Panc1 (cell line): Measurements from ENCODE around the gene AGBL1. TPM values are rescaled to one million over a fixed set of nuclear protein-coding genes. Genes with fewer than 3 reads are reported as not detected.

Source experiments
- ATAC-seq: fragments of 200-7000 bp; cut with Tn5 transposase; 2 replicates; pipeline ENCODE4 v1.9.1; 2020; ENCODE audit warnings: mild to moderate bottlenecking, moderate library complexity
- BruUV-seq: library from RNA; stranded (reverse); fragments of 400-500 nt; replicated peaks from 2 replicates; lab custom pipeline; 2021; lab: Mats Ljungman, UMichigan
- CTCF ChIA-PET: fragments of 300-600 bp; sonication (Branson Sonifier 250); formaldehyde crosslinking; loops from one replicate; lab custom pipeline; 2022; ENCODE audit warnings: antibody characterized with exemption; lab: Charles Lee
- POLR2A ChIA-PET: fragments of 300-600 bp; sonication (Branson Sonifier 250); formaldehyde crosslinking; loops from one replicate; lab custom pipeline; 2022; ENCODE audit warnings: antibody characterized with exemption; lab: Charles Lee
- DNase-seq: peaks from one replicate; pipeline ENCODE4 v3.0.0-alpha.2; 2010; ENCODE audit warnings: low read depth, low spot score
- H3K27ac ChIP-seq: 2 replicates; pipeline ENCODE4 v1.5.1; 2011; ENCODE audit warnings: mild to moderate bottlenecking, low read length, inconsistent platforms
- H3K27me3 ChIP-seq: fragments of 200-500 bp; sonication (Bioruptor generic); 2 replicates; pipeline ENCODE4 v1.6.0; 2014; ENCODE audit warnings: low read length, inconsistent platforms; ENCODE audit not compliant: control insufficient read depth, insufficient read depth
- H3K36me3 ChIP-seq: fragments of 200-500 bp; sonication (Bioruptor generic); 2 replicates; pipeline ENCODE4 v1.5.1; 2014; ENCODE audit warnings: inconsistent platforms, mild to moderate bottlenecking, low read length, moderate library complexity; ENCODE audit not compliant: control insufficient read depth, insufficient read depth
- H3K4me1 ChIP-seq: 2 replicates; pipeline ENCODE4 v1.5.1; 2011; ENCODE audit warnings: inconsistent platforms, mild to moderate bottlenecking, low read length, moderate library complexity; ENCODE audit not compliant: control insufficient read depth, insufficient read depth
- H3K4me3 ChIP-seq, 2 experiments: 2 replicates each; pipeline ENCODE4 v1.5.1; 2011 to 2012; ENCODE audit warnings: low read depth in 2 of 2, low read length in 2 of 2, mild to moderate bottlenecking in 2 of 2, inconsistent platforms in 1 of 2, moderate library complexity in 1 of 2
- H3K9me3 ChIP-seq: fragments of 200-500 bp; sonication (Bioruptor generic); 2 replicates; pipeline ENCODE4 v1.5.1; 2014; ENCODE audit warnings: low read depth, mild to moderate bottlenecking, inconsistent platforms, low read length, moderate library complexity; ENCODE audit not compliant: control insufficient read depth, insufficient read depth
- CTCF ChIP-seq: fragments of 450-650 bp; IDR thresholded peaks from 2 replicates; pipeline ENCODE4 v1.5.1; 2017; ENCODE audit warnings: mild to moderate bottlenecking
- POLR2AphosphoS5 ChIP-seq: IDR thresholded peaks from 2 replicates; pipeline ENCODE4 v1.6.1; 2012; ENCODE audit warnings: mild to moderate bottlenecking, low read depth, low read length, moderate library complexity
- REST ChIP-seq, 2 experiments: IDR thresholded peaks; 2 replicates each; pipeline ENCODE4 v1.6.1; 2011 to 2012; ENCODE audit warnings: low read depth in 2 of 2, control low read depth in 1 of 2, low read length in 1 of 2, mild to moderate bottlenecking in 1 of 2, moderate library complexity in 1 of 2; ENCODE audit not compliant: insufficient read depth in 1 of 2
- SIN3A ChIP-seq: IDR thresholded peaks from 2 replicates; pipeline ENCODE4 v1.6.1; 2012; ENCODE audit warnings: low read depth, mild to moderate bottlenecking, low read length, moderate library complexity, borderline replicate concordance; ENCODE audit not compliant: insufficient read depth
- TCF7L2 ChIP-seq: IDR thresholded peaks from 2 replicates; pipeline ENCODE4 v1.6.1; 2011; ENCODE audit warnings: mild to moderate bottlenecking, low read depth, low read length, inconsistent platforms
- in situ Hi-C: cut with HindIII; loops from 2 replicates; pipeline ENCODE4 v1.10.0; 2016; ENCODE audit warnings: low sequenced_read_pairs, low pct_unique_long_range_greater_than_20kb
- intact Hi-C: fragments of 100-400 bp; cut with micrococcal nuclease; formaldehyde crosslinking; loops from one replicate; pipeline ENCODE4 v1.10.0; 2022; ENCODE audit not compliant: unreplicated experiment
- total RNA-seq: library from RNA; stranded (reverse); gene quantifications from one replicate; pipeline ENCODE4 v1.2.1, GENCODE V29; 2021; ENCODE audit not compliant: unreplicated experiment

The AGBL1 gene
- total RNA-seq, 1 experiment from 2014 or later = not detected

GRCh38 chr15:86353213-86353612 is 273.5 kb downstream of the AGBL1 start:
- POLR2A ChIA-PET = no interaction called here
- in situ Hi-C loops = no loop called here
- H3K9me3 ChIP-seq = no peaks in the 10 kb centered on the region
- CTCF ChIA-PET = no interaction called here
- no peak overlapping the region for H3K27ac ChIP-seq
- H3K4me3 ChIP-seq = no peak overlapping the region
- DNase-seq (no peak), ATAC-seq (no peak)
- no peaks in the 10 kb centered on the region for H3K36me3 ChIP-seq
- BruUV-seq = no TSS peak
- TF ChIP-seq CTCF (no peak), TCF7L2 (no peak), SIN3A (no peak), REST (IDR thresholded peaks at IDR 0.05; ENCODE audit: insufficient read depth in 1 of 2, low read depth in 2 of 2, low read length in 1 of 2) (no peak), POLR2AphosphoS5 (no peak)
- H3K4me1 ChIP-seq = no peaks in the 10 kb centered on the region
- no peaks in the 10 kb centered on the region for H3K27me3 ChIP-seq
- intact Hi-C loops = no loop called here

- BruUV-seq = no TSS peak
- TF ChIP-seq SIN3A (no peak), TCF7L2 (no peak), REST (IDR thresholded peaks at IDR 0.05; ENCODE audit: insufficient read depth in 1 of 2, low read depth in 2 of 2, low read length in 1 of 2) (no peak), CTCF (no peak), POLR2AphosphoS5 (no peak)
- in situ Hi-C loops = no loop called here
- DNase-seq (no peak), ATAC-seq (no peak)
- ChIA-PET POLR2A (no interaction called here), CTCF (no interaction called here)
- Histone ChIP-seq H3K27ac (no peak overlapping the region), H3K9me3 (no peaks in the 10 kb centered on the region), H3K4me1 (no peaks in the 10 kb centered on the region), H3K27me3 (no peaks in the 10 kb centered on the region), H3K4me3 (no peak overlapping the region), H3K36me3 (no peaks in the 10 kb centered on the region)
- intact Hi-C loops = no loop called here
Measured at GRCh38 chr15:86355361-86355760, 275.7 kb downstream of the AGBL1 start.
